Ammon's horn (tissue), 1 donor: ENCODE results near the gene EVC.
"Not testable (repeated sequence)": the region's sequence is repeated elsewhere in the genome, so short reads cannot be mapped to it uniquely, and the experiment has no call there.

Experiments used
- DNase-seq: peaks from one replicate; pipeline ENCODE4 v3.0.0-alpha.2; 2016; ENCODE audit warnings: low spot score

EVC gene

DNA sequence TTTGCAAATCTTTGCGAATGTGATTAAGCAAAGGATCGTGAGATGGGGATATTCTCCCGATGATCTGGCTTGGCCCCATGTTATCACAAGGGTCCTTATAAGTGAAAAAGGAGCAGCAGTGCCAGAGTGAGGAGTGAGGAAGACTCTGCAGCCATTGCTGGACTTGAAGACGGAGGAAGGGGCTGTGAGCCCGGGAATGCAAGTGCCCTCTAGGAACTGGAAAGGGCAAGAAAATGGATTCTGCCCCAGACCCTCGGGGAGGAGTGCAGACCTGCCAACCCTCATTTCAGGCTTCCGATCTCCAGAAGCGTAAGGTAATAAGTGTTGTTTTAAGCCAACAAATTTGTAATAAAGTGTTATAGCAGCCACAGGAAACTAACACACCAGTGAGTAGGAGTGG lies 76.3 kb downstream of the EVC start:
- no peak for DNase-seq

DNA sequence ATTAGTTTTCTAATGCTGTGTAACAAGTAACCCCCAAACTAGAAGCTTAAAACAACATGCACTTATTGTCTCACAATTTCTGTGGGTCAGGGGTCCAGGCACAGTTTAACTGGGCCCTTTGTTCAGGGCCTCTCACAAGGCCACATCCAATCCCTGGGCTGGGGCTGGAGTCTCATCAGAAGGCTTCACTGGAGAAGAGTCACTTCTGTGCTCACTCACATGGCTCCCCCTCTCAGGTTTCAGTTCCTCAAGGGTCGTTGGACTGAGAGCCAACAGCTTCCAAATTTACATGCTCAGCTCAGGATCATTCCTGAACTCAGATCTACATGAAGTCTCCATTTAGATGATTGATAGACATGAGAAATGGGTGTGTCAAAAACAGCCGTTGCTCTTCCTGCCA lies 77.1 kb downstream of the EVC start:
- DNase-seq, result no peak

DNA sequence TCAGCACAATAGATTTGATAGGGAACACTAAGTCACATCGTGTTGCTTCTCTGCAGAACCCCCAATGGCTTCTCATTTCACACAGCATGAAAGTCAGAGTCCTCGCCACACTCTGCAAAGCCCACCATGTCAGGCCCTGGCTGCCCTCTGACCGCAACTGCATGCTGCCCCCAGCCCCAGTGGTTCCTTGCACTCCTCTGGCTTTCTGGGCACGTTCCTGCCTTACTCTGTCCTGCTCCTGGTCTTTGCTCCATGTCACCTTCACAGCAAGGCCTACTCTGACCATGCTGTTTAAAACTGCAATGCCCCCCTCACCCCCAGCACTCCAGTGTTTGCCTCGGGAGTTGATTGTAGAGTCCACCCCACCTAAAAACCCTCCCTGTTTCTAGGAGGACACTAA lies 78.1 kb downstream of the EVC start:
- DNase-seq, result no peak

DNA sequence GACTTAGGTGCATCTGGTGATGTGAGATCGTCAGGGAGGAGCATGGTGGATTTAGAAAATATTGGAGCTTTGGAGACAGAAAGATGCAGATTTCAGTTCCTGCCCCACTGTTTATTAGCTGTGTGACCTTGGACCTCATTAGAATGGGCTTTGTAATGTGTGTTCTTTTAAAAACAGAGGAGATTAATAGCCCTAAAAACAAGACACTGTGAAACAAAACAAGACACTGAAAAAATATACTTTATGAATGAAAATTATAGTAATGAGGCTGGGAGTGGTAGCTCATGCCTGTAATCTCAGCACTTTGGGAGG lies 79.5 kb downstream of the EVC start:
- DNase-seq, result no peak

DNA sequence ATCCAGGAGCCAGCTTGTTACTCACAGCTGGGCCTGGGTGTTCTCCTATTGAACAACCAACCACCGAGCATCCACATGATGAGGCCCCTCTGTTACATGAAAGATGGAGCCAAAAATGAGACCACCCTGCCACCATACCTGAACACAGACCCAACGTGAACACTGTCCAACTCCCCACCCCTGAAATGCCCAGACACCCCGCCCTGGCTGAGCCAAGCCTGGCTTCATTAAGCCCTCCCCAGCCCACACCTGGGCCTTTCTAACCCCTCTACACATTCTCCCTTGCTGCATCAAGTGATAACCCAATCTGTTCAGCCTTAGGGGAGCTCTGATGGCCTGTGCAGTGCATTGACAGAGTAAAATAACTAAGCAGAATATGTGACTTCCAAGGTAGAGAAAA lies 80.7 kb downstream of the EVC start:
- DNase-seq, result no peak

DNA sequence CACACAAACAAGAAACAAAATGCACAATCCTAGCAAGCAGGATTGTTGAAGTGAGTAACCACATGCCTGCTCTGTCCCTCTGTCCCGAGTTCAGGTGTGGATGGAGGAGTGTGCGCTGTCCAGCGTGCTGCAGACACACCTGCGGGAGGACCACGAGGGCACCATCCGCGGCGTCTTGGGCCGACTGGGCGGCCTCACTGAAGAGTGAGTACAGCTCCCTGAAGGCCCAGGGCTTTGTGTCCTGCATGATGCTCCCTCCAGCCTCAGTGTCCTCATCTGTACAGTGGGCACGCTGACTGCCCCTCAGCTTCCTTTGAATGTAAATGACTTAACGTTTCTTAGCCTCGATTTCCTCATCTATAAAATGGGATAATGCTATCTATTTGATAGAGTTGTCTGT lies 82.5 kb downstream of the EVC start:
- DNase-seq, result no peak

DNA sequence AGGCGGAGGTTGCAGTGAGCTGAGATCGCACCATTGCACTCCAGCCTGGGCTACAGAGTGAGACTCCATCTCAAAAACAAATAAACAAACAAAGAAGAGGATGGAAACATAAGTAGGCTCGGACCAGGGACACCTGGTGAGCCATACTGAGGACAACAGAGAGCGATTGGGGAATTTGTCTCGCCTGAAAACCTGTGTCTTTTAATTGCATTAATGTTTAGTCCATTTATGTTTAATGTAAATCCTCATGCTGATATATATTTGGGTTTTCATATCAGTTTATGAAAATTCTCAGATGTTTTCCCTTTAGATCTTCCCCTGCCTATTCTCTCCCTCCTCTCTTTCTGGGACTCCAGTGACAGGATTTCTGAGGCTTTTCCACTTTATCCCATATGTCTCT lies 84.6 kb downstream of the EVC start:
- DNase-seq, result no peak

DNA sequence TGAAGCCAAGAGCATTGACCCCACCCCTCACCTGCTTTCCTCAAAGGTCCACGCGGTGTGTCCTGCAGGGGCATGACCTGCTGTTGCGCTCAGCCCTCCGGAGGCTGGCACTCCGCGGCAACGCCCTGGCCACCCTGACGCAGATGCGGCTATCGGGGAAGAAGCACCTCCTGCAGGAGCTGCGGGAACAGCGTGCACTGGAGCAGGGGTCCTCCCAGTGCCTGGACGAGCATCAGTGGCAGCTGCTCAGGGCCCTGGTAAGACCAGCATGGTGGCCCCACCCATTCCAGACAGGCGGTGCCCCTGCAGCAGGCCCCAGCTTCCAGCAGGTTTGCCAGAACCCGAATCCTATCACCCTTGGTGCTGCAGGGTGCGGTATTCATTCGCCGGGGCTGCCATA lies 86.0 kb downstream of the EVC start:
- no peak for DNase-seq

DNA sequence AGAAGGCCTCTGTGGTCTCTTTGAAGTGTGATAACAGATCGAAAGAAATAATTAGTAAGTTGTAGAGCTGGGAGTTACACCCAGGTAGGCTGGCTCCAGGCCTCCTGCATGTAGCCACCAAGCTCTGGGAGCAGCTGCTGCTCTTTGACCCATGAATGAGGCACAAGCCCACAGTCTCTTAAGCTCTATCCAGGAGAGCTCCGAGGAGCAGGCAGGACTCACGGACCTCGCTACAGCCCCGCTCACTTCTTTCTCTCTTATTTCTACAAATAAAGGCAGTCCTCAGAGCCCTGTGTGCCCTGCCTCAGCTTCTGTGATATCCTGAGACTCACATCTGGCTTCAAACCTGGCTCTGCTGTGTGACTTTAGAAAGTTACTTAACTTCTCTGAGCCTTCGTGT lies 86.9 kb downstream of the EVC start:
- DNase-seq, result no peak

DNA sequence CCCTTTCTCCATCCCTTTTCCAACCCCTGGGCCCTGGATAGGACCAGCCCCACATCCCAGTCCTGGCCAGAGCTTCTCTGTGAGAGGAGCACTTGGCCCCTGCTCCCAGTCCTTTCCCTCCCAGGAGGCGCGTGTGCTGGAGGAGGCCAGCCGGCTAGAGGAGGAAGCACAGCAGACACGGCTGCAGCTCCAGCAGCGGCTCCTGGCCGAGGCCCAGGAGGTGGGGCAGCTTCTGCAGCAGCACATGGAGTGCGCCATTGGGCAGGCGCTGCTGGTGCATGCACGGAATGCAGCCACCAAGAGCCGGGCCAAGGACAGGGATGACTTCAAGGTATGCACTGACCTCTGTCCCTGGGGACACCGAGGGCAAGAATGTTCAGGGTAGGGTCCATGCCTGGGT lies 87.5 kb downstream of the EVC start:
- no peak for DNase-seq

DNA sequence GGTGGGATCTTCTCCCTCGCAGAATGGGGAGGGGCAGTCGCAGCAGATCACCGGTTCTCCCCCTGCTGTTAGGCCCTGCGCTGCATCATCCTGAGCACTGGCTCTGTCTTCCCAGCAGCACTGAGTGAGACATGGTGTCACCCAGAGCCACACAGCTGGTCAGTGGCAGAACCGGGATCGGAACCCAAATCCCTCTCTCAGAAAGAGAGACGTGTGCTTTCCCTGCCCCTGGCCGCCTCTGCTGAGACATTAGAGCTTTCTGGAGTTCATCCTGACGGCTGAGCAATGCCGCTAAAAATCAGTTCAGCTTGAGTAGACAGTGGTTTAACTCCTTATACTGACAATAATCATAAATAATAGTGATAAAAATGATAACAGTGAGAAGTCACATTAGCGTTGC lies 87.9 kb downstream of the EVC start:
- DNase-seq, result no peak

DNA sequence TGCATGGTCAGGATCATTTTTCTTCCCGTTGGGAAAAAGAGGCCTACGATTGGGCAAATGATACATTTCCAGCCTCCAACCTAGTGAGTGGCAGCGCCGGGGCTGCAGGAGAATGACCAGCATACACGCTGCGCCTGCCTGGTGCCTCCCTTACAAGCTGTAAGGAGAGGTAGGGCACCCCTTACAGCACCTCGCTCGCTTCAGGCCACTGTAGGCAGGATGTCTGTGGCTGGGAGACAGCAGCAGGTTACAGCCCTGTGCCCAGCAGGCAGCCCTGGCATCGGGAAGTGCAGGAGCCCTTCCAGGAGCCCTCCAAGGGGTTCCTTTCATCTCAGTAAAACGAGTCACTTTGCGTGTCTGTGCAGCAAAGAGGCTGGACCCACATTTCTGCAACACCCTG lies 88.4 kb downstream of the EVC start:
- DNase-seq, result no peak

DNA sequence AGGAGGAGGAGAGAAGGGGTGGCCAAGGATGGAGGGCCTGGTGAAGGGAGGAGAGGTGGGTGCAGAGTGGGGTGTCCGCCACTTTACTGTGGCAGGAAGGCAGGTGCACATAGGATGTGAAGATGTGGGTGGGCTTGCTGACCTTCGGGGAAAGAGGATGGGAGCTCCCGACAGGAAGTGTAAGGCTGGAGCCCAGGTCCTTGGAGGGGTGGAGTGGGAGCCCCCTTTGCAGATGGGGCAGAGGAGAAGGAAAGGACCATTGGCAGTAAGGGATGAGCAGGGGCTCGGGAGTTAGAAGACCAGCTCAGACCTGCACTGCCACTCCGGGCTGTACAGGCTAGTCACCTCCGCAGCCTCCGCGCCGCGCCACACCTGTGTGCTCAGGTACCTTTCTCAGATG lies 89.5 kb downstream of the EVC start:
- no peak for DNase-seq

DNA sequence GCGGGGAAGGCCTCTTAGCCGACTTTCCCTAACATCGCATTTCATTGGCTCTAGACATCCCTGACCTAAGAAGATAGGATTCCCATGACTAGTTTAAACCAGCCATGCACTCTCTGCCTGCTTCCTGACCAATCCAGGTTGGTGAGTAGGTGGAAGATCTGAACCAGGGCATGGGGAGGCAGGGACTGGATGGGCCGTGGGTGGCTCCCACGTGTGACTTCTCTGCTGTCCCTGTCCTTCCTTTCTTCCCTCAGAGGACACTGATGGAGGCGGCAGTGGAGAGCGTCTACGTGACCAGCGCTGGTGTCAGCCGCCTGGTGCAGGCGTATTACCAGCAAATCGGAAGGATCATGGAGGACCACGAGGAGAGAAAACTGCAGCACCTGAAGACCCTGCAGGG lies 90.7 kb downstream of the EVC start:
- DNase-seq, result no peak

DNA sequence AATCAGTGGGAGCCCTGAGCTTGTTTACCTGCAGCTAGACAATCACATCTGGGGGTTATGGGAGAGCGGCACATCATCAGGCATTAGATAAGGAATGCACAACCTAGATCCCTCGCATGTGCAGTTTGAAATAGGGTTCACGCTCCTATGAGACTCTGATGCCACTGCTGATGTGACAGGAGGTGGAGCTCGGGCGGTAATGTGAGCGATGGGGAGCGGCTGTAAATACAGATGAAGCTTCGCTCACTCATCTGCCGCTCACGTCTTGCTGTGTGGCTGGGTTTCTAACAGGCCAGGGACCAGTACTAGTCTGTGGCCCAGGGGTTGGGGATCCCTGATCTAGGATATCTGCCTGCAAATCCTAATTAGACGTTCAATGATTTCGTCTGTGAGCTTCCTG lies 91.6 kb downstream of the EVC start:
- no peak for DNase-seq

DNA sequence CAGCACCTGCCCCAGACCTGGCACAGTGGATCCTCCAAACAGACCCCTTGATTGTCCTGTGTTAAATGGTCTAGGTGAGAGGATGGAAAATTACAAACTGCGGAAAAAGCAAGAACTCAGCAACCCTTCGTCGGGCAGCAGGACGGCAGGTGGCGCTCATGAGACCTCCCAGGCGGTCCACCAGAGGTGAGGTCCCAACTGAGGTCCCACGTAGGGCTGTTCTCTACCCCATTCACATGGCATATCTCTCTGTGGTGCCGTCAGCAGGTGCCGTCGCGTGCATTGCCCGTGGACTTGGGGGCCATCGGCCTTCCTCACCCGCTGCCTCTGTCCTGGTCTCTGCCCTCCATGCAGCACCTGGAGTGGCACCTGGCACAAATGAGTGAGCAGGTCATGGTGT lies 93.7 kb downstream of the EVC start:
- no peak for DNase-seq

DNA sequence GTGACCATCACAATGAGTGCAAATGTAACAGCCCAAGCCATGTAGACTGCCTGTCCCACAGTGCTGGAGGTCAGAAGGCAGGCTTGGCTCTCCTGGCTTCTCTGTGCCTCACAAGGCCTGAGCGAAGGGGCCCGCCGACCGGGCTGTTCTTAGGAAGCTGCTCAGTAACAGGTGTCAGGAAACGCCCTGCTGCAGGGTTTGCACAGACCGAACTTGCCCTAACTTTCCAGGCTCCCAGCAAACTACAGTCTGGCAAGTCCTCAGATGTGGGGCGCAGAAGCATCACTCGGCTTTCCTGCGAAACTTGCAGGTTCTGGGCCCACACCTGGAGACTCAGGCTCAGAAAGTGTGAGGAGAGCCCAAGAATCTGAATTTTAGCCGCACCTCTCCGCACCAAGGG lies 94.3 kb downstream of the EVC start:
- DNase-seq, result no peak

DNA sequence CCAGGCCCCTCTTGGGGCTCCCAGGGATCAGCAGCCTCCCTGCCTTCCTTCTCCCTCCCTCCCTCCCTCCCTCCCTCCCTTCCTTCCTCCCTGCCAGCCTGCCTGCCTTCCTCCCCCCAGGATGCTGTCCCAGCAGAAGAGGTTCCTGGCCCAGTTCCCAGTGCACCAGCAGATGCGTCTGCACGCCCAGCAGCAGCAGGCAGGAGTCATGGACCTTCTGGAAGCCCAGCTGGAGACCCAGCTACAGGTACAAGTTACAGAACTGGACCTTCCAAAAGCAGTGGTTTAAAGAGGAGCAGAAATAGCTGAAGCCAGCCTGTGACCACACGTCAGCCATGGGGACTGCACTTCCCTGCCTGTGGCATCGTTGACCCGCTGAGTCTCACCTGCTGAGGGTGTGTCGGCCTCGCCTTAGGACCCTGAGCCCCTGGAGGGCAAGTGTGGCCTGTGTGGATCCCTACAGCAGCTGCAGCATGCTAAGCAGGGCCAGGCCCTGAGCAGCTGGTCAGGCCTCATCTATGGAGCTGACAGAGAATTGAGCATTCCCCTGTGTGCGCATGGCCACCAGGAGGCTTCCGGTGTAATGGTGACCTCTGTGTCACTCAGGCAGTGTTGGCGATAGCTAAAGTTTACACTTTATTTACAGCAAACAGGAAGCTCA lies 97.2 kb downstream of the EVC start:
- no peak for DNase-seq

DNA sequence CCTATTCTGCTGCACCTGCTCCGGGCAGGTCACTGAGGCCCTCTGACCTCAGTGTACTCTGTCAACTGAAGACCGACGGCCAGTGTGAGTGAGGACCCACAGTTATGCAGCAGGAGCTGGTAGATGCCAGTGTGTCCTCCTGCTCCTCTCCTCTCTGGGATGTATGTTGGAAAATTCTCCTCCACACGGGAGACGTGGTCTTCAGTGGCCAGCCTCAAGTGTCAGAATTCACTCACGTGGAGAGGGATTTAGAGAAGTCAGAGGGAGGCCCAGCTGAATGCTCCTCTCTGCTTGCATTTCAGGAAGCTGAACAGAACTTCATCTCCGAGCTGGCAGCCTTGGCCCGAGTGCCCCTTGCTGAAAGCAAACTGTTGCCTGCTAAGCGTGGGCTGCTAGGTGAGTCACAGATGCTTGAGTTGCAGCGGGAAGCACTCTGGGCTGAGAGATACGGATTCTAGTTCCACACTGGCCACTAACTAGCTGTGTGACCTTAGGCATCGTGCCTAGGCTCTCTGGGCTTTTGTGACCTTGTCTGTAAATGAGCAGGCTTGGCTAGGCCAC lies 98.3 kb downstream of the EVC start:
- DNase-seq, result peak; percentile 30

DNA sequence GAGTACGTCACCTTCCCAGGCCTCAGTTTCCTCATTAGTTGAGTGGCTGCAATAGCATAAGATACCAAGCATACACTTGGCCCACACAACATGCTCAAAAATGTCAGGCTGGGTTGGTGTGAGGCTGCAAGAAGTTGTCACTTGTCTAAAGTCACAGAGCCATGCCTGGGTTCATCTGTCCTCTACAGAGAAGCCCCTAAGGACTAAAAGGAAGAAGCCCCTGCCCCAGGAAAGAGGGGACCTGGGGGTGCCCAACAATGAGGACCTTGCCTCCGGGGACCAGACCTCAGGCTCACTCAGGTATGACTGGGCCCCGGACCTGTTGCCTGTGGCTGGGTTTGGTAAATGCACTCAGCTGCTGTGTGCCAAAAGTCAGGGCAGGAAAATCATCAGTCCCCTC lies 99.2 kb downstream of the EVC start:
- DNase-seq, result no peak

DNA sequence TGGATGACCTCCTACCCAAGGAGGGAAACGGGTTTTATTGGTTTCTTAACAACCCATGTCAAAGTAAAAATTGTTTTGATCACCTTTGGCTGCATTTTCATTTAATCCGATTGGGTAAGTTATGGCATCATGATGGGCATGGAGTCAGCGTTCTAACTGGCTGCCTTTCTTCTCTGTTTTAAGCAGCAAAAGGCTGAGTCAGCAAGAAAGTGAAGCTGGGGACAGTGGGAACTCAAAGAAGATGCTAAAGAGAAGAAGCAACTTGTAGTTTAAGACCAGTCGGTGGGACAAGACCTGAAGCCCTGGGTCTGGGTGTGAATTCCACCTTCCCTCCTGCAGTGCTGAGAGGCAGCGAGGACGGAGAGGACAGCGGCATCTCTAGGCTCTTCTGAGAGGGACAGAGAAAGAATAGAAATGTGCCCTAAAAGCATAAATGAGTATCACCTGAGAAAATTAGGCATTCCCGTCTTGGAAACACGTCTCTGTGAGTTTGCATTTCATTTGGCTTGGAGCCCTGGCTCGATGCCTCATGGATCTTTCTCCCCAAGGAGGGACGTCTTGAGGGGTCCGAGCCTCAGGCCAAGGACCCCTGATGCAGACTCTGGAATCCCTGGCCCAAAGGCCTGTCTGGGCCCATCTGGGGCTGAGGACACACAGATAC lies 99.9 kb downstream of the EVC start:
- DNase-seq, result no peak

DNA sequence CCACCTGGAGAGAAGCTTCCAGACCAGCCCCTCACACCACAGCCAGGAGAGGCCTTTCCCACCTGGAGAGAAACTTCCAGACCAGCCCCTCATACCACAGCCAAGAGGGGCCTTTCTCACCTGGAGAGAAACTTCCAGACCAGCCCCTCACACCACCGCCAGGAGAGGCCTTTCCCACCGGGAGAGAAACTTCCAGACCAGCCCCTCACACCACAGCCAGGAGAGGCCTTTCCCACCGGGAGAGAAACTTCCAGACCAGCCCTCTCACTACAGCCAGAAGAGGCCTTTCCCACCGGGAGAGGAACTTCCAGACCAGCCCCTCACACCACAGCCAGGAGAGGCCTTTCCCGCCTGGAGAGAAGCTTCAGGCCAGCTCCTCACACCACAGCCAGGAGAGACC lies 101.1 kb downstream of the EVC start:
- DNase-seq, result not testable (repeated sequence)

DNA sequence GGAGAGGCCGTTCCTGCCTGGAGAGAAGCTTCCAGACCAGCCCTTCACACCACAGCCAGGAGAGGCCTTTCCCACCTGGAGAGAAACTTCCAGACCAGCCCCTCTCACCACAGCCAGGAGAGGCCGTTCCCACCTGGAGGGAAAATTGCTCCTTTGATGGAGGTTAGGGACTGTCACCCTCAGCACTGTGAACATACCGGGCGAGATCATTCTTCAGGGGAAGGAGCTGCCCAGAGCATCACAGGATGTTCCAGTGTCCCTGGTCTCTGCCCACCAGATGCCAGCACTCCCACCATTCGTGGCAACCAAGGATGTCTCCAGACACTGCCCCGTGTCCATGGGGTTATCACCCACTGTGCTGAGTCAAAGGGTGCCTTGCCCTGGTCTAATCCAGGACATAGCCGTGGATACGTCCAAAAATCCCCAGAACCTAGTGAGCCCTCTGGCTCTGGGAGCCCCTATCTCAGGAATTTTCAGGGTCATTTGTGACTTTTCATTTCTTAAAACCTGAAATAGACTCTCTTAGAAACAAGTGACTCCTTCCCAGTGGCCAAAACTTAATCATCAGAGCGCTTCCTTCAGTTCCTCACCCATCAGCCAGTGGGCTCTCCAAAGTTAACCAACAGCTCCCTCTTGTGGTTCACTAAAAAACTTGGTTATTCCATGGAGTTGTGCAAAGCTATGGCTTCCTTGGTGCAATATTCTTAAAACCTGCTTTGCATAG lies 101.7 kb downstream of the EVC start:
- peak; percentile 80 for DNase-seq

DNA sequence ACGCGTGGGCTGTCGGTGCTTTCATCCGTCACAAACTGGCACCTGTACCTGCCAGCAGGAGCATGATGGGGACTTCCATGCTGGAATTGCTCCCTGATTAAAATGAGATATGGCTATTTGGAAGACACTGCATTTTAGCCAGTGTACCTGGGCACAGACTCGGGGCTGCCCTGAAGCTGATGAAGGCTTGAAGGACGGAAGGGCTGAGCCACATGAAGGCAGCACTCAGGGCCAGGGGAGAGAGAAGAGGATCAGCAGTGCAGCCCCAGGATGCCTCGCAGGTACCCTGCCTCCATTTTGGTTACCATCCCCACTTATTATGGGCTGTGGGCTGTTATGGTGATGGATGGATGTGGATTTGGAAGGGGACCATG lies 102.9 kb downstream of the EVC start:
- DNase-seq, result no peak
